ENCODE measurements around the gene DIAPH1. TPM values are rescaled to one million over a fixed set of nuclear protein-coding genes. Genes with fewer than 3 reads are reported as not detected.

The DIAPH1 gene
- total RNA-seq, 4 donors from 2014 or later = 35.2 to 62.3 (median 53.4) TPM

GRCh38 chr5:141519605-141520565 is 98.9 kb downstream of the DIAPH1 start:
- H3K4me1 ChIP-seq = peaks cover 2 to 82% (median 30%) of the 10 kb centered on the region in 3 donors

DNA sequence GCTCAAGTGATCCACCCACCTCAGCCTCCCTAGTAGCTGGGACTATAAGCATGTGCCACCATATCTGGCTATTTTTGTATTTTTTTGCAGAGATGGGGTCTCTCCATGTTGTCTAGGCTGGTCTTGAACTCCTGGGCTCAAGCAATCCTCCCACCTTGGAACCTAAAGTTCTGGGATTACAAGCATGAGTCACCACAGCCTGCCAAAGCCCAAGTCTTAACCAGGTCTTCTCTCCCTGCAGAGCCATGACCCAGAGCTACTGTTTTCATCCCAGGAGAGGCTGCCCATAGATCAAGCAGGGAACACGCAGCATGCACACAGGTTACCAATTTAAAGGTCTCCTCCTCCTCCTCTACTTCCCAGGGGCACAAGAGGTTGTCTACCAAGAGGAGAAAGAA is 100.2 kb downstream of the DIAPH1 start:
- Histone ChIP-seq H3K4me1 (peaks cover 2 to 83% (median 33%) of the 10 kb centered on the region in 3 donors), H3K9me3 (no peaks in the 10 kb centered on the region), H3K27ac (peak overlapping the region in 1 of 4 donors; percentile 13), H3K36me3 (peaks cover 0 to 33% of the 10 kb centered on the region in 2 donors), H3K4me3 (no peak overlapping the region), H3K27me3 (no peaks in the 10 kb centered on the region)
- WGBS, 2 donors (ENCODE audit: low coverage in 1 of 2) = 100% methylated on average over 1 of the region's 1 CpG
- ATAC-seq = no peak
- no peak for TF ChIP-seq POLR2AphosphoS5 (IDR thresholded peaks at IDR 0.05)
- TF ChIP-seq EP300 (IDR thresholded peaks at IDR 0.05) = no peak
- no peak for TF ChIP-seq POLR2A (IDR thresholded peaks at IDR 0.05)
- no peak for TF ChIP-seq CTCF (IDR thresholded peaks at IDR 0.05)

More at GRCh38 chr5:141519605-141520565, 98.9 kb downstream of the DIAPH1 start:
- H3K4me3 ChIP-seq = no peak overlapping the region
- 59 to 61% methylated on average over 3 of the region's 3 CpGs for WGBS, 2 donors (ENCODE audit: low coverage in 1 of 2)
- no peaks in the 10 kb centered on the region for H3K27me3 ChIP-seq
- no peaks in the 10 kb centered on the region for H3K9me3 ChIP-seq
- ATAC-seq = no peak
- peak overlapping the region in 3 of 4 donors; percentile 36 to 73 (median 59) for H3K27ac ChIP-seq
- peaks cover 0 to 38% of the 10 kb centered on the region in 2 donors for H3K36me3 ChIP-seq
- TF ChIP-seq POLR2AphosphoS5 (IDR thresholded peaks at IDR 0.05) (no peak), POLR2A (IDR thresholded peaks at IDR 0.05) (no peak), EP300 (IDR thresholded peaks at IDR 0.05) (no peak)

- Histone ChIP-seq H3K27ac (peak overlapping the region in 2 of 4 donors; percentile 24 to 27), H3K4me1 (peaks cover 2 to 87% (median 33%) of the 10 kb centered on the region in 3 donors), H3K27me3 (no peaks in the 10 kb centered on the region), H3K4me3 (no peak overlapping the region), H3K9me3 (no peaks in the 10 kb centered on the region), H3K36me3 (peaks cover 0 to 32% of the 10 kb centered on the region in 2 donors)
- no peak for TF ChIP-seq POLR2AphosphoS5 (IDR thresholded peaks at IDR 0.05)
- no peak for TF ChIP-seq EP300 (IDR thresholded peaks at IDR 0.05)
- TF ChIP-seq POLR2A (IDR thresholded peaks at IDR 0.05) = no peak
- WGBS, 2 donors (ENCODE audit: low coverage in 1 of 2) = 62 to 71% methylated on average over 7 to 9 of the region's 11 CpGs
- no peak for ATAC-seq
These were observed 100.8 kb downstream of the DIAPH1 start for GRCh38 chr5:141517880-141518617.

- no peak for ATAC-seq
These were observed 101.5 kb downstream of the DIAPH1 start for GRCh38 chr5:141517312-141517711.

GRCh38 chr5:141516672-141517025 is 102.2 kb downstream of the DIAPH1 start:
- Histone ChIP-seq H3K27ac (peak overlapping the region in 2 of 4 donors; percentile 94 to 97), H3K4me1 (peaks cover 2 to 88% (median 27%) of the 10 kb centered on the region in 3 donors), H3K36me3 (peaks cover 0 to 28% of the 10 kb centered on the region in 2 donors), H3K27me3 (no peaks in the 10 kb centered on the region), H3K4me3 (no peak overlapping the region), H3K9me3 (no peaks in the 10 kb centered on the region)
- TF ChIP-seq CTCF (IDR thresholded peaks at IDR 0.05) (no peak), POLR2A (IDR thresholded peaks at IDR 0.05) (no peak), POLR2AphosphoS5 (IDR thresholded peaks at IDR 0.05) (no peak), EP300 (IDR thresholded peaks at IDR 0.05) (no peak)
- no peak for ATAC-seq
- WGBS, 2 donors (ENCODE audit: low coverage in 1 of 2) = 85 to 87% methylated on average over 2 to 6 of the region's 8 CpGs

More at GRCh38 chr5:141517312-141517711, 101.5 kb downstream of the DIAPH1 start:
- peak overlapping the region in 3 of 4 donors; percentile 12 to 27 (median 24) for H3K27ac ChIP-seq
- 86 to 88% methylated on average over 1 to 6 of the region's 8 CpGs for WGBS, 2 donors (ENCODE audit: low coverage in 1 of 2)
- TF ChIP-seq EP300 (IDR thresholded peaks at IDR 0.05) (no peak), POLR2A (IDR thresholded peaks at IDR 0.05) (no peak), POLR2AphosphoS5 (IDR thresholded peaks at IDR 0.05) (no peak), CTCF (IDR thresholded peaks at IDR 0.05) (no peak)
- H3K9me3 ChIP-seq = no peaks in the 10 kb centered on the region
- no peaks in the 10 kb centered on the region for H3K27me3 ChIP-seq
- peaks cover 0 to 25% of the 10 kb centered on the region in 2 donors for H3K36me3 ChIP-seq
- no peak overlapping the region for H3K4me3 ChIP-seq
- peaks cover 2 to 88% (median 33%) of the 10 kb centered on the region in 3 donors for H3K4me1 ChIP-seq

All from gastroesophageal sphincter (tissue), 4 donors.